GM19372 (cell line): ENCODE data around the gene GSDMA.
A peak's percentile ranks its signal among the peaks of the same experiment; 100 is the strongest.
"Not testable (repeated sequence)": the region's sequence is repeated elsewhere in the genome, so short reads cannot be mapped to it uniquely, and the experiment has no call there.

Experiments used
- ATAC-seq: cut with Tn5 transposase; IDR thresholded peaks from one replicate; pipeline ENCODE4 v1.9.1; 2021; ENCODE audit warnings: mild to moderate bottlenecking, low read depth, moderate library complexity; ENCODE audit not compliant: unreplicated experiment

GSDMA gene

GRCh38 chr17:39928858-39929645 lies 33.8 kb upstream of the GSDMA start:
- no peak for ATAC-seq

- ATAC-seq, result no peak
These were observed 33.0 kb upstream of the GSDMA start for GRCh38 chr17:39929646-39930407.

GRCh38 chr17:39933912-39934311 lies 28.9 kb upstream of the GSDMA start:
- ATAC-seq, result no peak

- no peak for ATAC-seq
These were observed 28.5 kb upstream of the GSDMA start for GRCh38 chr17:39934324-39934723.

GRCh38 chr17:39935909-39936308 lies 26.9 kb upstream of the GSDMA start:
- no peak for ATAC-seq

GRCh38 chr17:39937447-39937846 lies 25.4 kb upstream of the GSDMA start:
- ATAC-seq, result no peak

- no peak for ATAC-seq
These were observed 24.5 kb upstream of the GSDMA start for GRCh38 chr17:39938140-39938869.

GRCh38 chr17:39939106-39939505 lies 23.7 kb upstream of the GSDMA start:
- no peak for ATAC-seq

GRCh38 chr17:39939588-39940419 lies 23.0 kb upstream of the GSDMA start:
- ATAC-seq, result no peak

GRCh38 chr17:39943702-39944392 lies 19.0 kb upstream of the GSDMA start:
- no peak for ATAC-seq

- ATAC-seq, result no peak
These were observed 18.5 kb upstream of the GSDMA start for GRCh38 chr17:39944393-39944711.

GRCh38 chr17:39946551-39947330 lies 16.1 kb upstream of the GSDMA start:
- no peak for ATAC-seq

- ATAC-seq, result not testable (repeated sequence)
These were observed 14.3 kb upstream of the GSDMA start for GRCh38 chr17:39948489-39948828.

- no peak for ATAC-seq
These were observed 13.8 kb upstream of the GSDMA start for GRCh38 chr17:39949028-39949427.

GRCh38 chr17:39950871-39951348 lies 11.9 kb upstream of the GSDMA start:
- no peak for ATAC-seq

GRCh38 chr17:39951924-39952679 lies 10.7 kb upstream of the GSDMA start:
- ATAC-seq, result no peak

- ATAC-seq, result peak; percentile 76
These were observed 9.9 kb upstream of the GSDMA start for GRCh38 chr17:39952680-39953470.

- no peak for ATAC-seq
These were observed 9.3 kb upstream of the GSDMA start for GRCh38 chr17:39953471-39953888.
